Mucosa of descending colon (tissue), 3 donors: ENCODE measurements around the gene STK40. TPM values are rescaled to one million over a fixed set of nuclear protein-coding genes. Genes with fewer than 3 reads are reported as not detected.
A peak's percentile ranks its signal among the peaks of the same experiment; 100 is the strongest.

Experiments
- ATAC-seq: fragments of 200-7000 bp; cut with Tn5 transposase; one replicate; pipeline ENCODE4 v1.9.1; 2020; ENCODE audit warnings: mild to moderate bottlenecking, moderate library complexity
- DNase-seq, 3 donors: peaks; one replicate each; pipeline ENCODE4 v3.0.0-alpha.2; 2020
- H3K36me3 ChIP-seq: fragments of 200-600 bp; one replicate; pipeline ENCODE4 v1.8.0; 2021; ENCODE audit warnings: low read depth, mild to moderate bottlenecking
- H3K4me1 ChIP-seq: fragments of 200-600 bp; one replicate; pipeline ENCODE4 v1.8.0; 2021; ENCODE audit warnings: low read depth, mild to moderate bottlenecking
- H3K4me3 ChIP-seq: fragments of 200-600 bp; one replicate; pipeline ENCODE4 v1.8.0; 2021; ENCODE audit warnings: mild to moderate bottlenecking
- H3K9me3 ChIP-seq: fragments of 200-600 bp; one replicate; pipeline ENCODE4 v1.8.0; 2021; ENCODE audit warnings: mild to moderate bottlenecking
- intact Hi-C, 2 donors: fragments of 100-400 bp; cut with DNase I in 1 of 2; cut with micrococcal nuclease in 1 of 2; formaldehyde crosslinking; loops; one replicate each; pipeline versions ENCODE4 v1.11.0 to v1.11.1; 2022; cut with DNase I, micrococcal nuclease
- total RNA-seq, 3 donors: library from RNA; stranded (reverse); fragmentation: NEBNext Ultra II Directional in 2 of 3; extraction: Animal tissue kit (Norgen Biotek cat#: 25700) in 2 of 3; gene quantifications; one replicate each; pipeline versions ENCODE4 v1.2.1 to v1.2.4, GENCODE V29; 2021 to 2023
- TF ChIP-seq, protein P1 (sequence below): fragments of 200-600 bp; IDR thresholded peaks from one replicate; pipeline ENCODE4 v1.8.0; 2022; ENCODE audit warnings: antibody characterized with exemption, mild to moderate bottlenecking
- donor health status: DM: no; HTN: no; CAD: no; lungs with moderate emphysema.
- donor health status: DM: no; HTN: no; CAD: no.
- donor health status: DM: no; HTN: yes; CAD: no.

Gene STK40
- total RNA-seq, 3 donors from 2014 or later = 51.5 to 85.0 (median 59.4) TPM

DNA sequence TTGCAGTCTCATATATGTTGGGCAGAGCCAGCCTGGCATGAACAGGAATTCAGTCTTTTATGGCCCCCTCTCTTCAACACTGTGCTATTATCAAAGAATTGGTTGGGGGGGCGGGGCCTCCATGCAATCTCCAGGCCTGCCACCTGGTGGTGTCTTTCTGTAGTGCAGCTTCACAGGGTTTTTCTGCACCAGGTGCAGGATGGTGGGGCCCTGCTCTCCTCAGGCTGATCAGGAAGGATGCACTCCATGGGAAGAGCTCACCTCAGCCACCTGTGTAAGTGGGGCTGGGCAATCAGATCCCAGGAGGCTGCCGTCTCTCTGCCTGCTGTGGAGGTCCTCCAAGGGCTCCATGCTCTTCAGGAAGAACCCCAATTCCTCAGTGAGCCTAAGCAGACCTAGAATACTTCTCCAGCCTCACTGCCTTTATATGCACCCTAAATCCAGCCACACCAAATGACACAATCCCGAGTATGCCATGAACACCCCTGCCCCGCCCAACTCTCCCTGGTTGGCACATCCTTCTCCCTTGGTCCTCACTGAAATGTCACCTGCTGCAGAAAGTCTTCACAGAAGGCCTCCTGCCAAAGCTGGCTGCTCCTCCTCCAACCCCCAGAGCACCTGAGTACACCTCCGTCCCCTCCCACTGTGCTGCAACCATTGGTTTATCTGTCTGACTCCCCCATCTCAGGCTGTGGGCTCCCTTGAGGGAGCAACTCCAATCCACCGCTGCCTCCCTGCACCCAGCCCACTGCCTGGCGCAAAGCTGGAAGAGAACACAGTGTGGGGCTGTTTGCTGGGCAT lies 16.5 kb downstream of the STK40 start:
- intact Hi-C loops = no loop called here
- ATAC-seq = peak; percentile 80
- peak; percentile 72 to 97 (median 88) for DNase-seq
- Histone ChIP-seq H3K9me3 (no peaks in the 10 kb centered on the region), H3K36me3 (no peaks in the 10 kb centered on the region), H3K4me1 (peaks cover 44% of the 10 kb centered on the region), H3K4me3 (no peak overlapping the region)
- TF ChIP-seq, protein P1, sequence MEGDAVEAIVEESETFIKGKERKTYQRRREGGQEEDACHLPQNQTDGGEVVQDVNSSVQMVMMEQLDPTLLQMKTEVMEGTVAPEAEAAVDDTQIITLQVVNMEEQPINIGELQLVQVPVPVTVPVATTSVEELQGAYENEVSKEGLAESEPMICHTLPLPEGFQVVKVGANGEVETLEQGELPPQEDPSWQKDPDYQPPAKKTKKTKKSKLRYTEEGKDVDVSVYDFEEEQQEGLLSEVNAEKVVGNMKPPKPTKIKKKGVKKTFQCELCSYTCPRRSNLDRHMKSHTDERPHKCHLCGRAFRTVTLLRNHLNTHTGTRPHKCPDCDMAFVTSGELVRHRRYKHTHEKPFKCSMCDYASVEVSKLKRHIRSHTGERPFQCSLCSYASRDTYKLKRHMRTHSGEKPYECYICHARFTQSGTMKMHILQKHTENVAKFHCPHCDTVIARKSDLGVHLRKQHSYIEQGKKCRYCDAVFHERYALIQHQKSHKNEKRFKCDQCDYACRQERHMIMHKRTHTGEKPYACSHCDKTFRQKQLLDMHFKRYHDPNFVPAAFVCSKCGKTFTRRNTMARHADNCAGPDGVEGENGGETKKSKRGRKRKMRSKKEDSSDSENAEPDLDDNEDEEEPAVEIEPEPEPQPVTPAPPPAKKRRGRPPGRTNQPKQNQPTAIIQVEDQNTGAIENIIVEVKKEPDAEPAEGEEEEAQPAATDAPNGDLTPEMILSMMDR = peak; percentile 94

DNA sequence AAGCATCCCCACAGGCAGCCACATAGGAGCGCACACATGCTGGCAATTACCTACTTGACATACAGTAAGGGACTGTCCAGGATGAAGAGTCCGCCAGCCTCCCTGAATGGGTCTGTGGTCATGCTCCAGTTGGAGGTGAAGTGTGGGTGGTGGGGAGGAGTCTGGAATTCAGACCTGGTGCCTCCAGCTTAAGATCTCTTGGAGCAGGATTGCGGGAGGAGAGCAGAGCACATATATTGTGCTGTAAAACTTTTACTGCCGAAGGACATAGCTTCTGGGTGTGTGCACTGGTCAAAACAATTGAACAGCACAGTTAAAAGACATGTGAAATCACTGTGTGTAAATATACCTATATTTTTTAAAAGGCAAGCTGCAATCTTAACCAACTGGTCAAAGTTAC lies 17.9 kb downstream of the STK40 start:
- intact Hi-C loops = no loop called here
- ATAC-seq = peak; percentile 80
- Histone ChIP-seq H3K9me3 (no peaks in the 10 kb centered on the region), H3K4me1 (peaks cover 29% of the 10 kb centered on the region), H3K36me3 (no peaks in the 10 kb centered on the region), H3K4me3 (no peak overlapping the region)
- TF ChIP-seq, protein P1 = no peak
- peak in 1 of 3 donors; percentile 50 for DNase-seq

- no peak for ATAC-seq
- Histone ChIP-seq H3K4me1 (peaks cover 28% of the 10 kb centered on the region), H3K9me3 (no peaks in the 10 kb centered on the region), H3K4me3 (no peak overlapping the region), H3K36me3 (no peaks in the 10 kb centered on the region)
- intact Hi-C loops = no loop called here
- no peak for DNase-seq
- TF ChIP-seq, protein P1 = no peak
Measured at GRCh38 chr1:36367066-36367465, 18.7 kb downstream of the STK40 start.

- H3K36me3 ChIP-seq = no peaks in the 10 kb centered on the region
- peak; percentile 31 for ATAC-seq
- H3K9me3 ChIP-seq = no peaks in the 10 kb centered on the region
- no peak overlapping the region for H3K4me3 ChIP-seq
- intact Hi-C loops = no loop called here
- H3K4me1 ChIP-seq = peaks cover 28% of the 10 kb centered on the region
- TF ChIP-seq, protein P1 = no peak
- no peak for DNase-seq
Measured at GRCh38 chr1:36366091-36366661, 19.5 kb downstream of the STK40 start.

GRCh38 chr1:36365381-36365780 lies 20.3 kb downstream of the STK40 start:
- DNase-seq (no peak), ATAC-seq (no peak)
- TF ChIP-seq, protein P1 = no peak
- Histone ChIP-seq H3K9me3 (no peaks in the 10 kb centered on the region), H3K4me1 (peaks cover 28% of the 10 kb centered on the region), H3K36me3 (no peaks in the 10 kb centered on the region), H3K4me3 (no peak overlapping the region)
- intact Hi-C loops = no loop called here
